Keratinocyte (primary cell): ENCODE data around the gene RNF41.

Experiments used
- CTCF ChIP-seq, 3 experiments: IDR thresholded peaks in 1 of 3; conservative IDR thresholded peaks in 1 of 3; optimal IDR thresholded peaks in 1 of 3; 2 replicates in 2 of 3; 3 replicates in 1 of 3; pipeline versions ENCODE3 to v1.5.1; 2011; ENCODE audit warnings: low read length in 3 of 3, mild to moderate bottlenecking in 3 of 3, moderate library complexity in 2 of 3, control low read depth in 1 of 3, inconsistent platforms in 1 of 3; ENCODE audit not compliant: insufficient read depth in 2 of 3; ENCODE audit errors: extremely low read depth in 1 of 3
- EZH2 ChIP-seq: IDR thresholded peaks from one replicate; pipeline ENCODE4 v1.6.1; 2012; ENCODE audit warnings: inconsistent platforms, mild to moderate bottlenecking, low read length, moderate library complexity

DNA sequence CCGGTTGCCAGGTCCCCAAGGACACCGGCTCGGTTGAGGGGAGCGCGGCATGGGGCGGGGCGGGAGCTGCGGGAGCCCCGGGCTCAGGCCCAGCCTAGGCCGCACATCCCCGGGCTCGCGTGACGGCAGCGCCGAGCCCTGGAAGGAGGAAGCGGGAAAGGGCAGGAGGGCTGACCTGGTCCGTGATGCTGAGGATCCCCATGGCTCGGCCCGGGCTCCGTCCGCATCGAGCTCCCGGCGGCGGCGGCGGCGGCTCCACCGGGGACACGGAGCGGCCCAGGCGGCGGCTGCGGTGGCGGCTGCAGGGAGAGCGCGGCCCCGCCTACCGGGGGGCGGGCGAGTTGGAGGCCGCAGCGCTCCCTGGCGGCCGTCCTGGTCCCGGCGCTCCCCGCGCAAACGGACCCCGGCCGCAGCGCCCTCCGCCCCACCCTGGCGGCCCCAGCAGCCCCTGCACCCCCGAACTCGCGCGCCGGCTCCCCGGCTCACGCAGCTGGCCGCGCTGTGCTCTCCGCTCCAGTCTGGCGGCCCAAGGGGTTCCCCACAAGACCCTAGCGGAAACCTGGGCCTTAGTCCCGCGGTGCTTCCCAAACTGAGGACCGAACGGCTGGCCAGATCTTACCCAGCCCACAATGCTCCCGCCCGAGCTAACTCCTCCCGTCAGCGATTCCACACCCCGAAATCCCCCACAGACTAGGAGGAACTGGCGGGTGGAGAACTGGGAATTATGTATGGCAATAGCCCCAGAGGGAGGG is 36.5 kb upstream of the RNF41 start, which contains the start of gene ANKRD52:
- TF ChIP-seq CTCF (optimal IDR thresholded peaks at IDR 0.05 in 1 of 3, IDR thresholded peaks at IDR 0.05 in 1 of 3, conservative IDR thresholded peaks at IDR 0.05 in 1 of 3; ENCODE audit: extremely low read depth in 1 of 3, insufficient read depth in 2 of 3, low read length in 3 of 3) (peak in 2 of 3 experiments; percentile 55 to 80), EZH2 (no peak)
